GM23338 (cell line): ENCODE results near the gene L1CAM. TPM values are rescaled to one million over a fixed set of nuclear protein-coding genes. Genes with fewer than 3 reads are reported as not detected.
A peak's percentile ranks its signal among the peaks of the same experiment; 100 is the strongest.

Experiments used
- ATAC-seq: fragments of 200-7000 bp; cut with Tn5 transposase; 3 replicates; pipeline ENCODE4 v1.9.1; 2020
- DNase-seq: peaks from one replicate; pipeline ENCODE4 v3.0.0-alpha.2; 2015; ENCODE audit warnings: low spot score
- H2AFZ ChIP-seq: fragments of 200-600 bp; sonication (generic); 2 replicates; pipeline ENCODE4 v1.8.0; 2016; ENCODE audit warnings: antibody characterized with exemption, mild to moderate bottlenecking, moderate library complexity
- H3F3A ChIP-seq: fragments of 200-600 bp; sonication (generic); replicated peaks from 2 replicates; pipeline ENCODE4 v1.8.0; 2017; ENCODE audit warnings: antibody characterized with exemption, mixed run types, low read depth
- H3K27ac ChIP-seq: fragments of 200-600 bp; sonication (generic); 2 replicates; pipeline ENCODE4 v1.6.1; 2016; ENCODE audit warnings: low read depth
- H3K27me3 ChIP-seq: fragments of 200-600 bp; sonication (generic); 2 replicates; pipeline ENCODE4 v1.8.0; 2016; ENCODE audit warnings: mild to moderate bottlenecking, mixed run types, moderate library complexity; ENCODE audit not compliant: insufficient read depth
- H3K36me3 ChIP-seq: fragments of 200-600 bp; sonication (generic); 2 replicates; pipeline ENCODE4 v1.8.0; 2016; ENCODE audit warnings: mild to moderate bottlenecking; ENCODE audit not compliant: insufficient read depth
- H3K4me1 ChIP-seq: fragments of 200-600 bp; sonication (generic); 2 replicates; pipeline ENCODE4 v1.8.0; 2016; ENCODE audit warnings: mild to moderate bottlenecking, moderate library complexity; ENCODE audit not compliant: insufficient read depth
- H3K4me2 ChIP-seq: fragments of 200-600 bp; sonication (generic); 2 replicates; pipeline ENCODE4 v1.7.1; 2017; ENCODE audit warnings: mixed run types
- H3K4me3 ChIP-seq: fragments of 200-600 bp; sonication (generic); 2 replicates; pipeline ENCODE4 v1.6.1; 2016; ENCODE audit warnings: mixed run types
- H3K79me2 ChIP-seq: fragments of 200-600 bp; sonication (generic); replicated peaks from 2 replicates; pipeline ENCODE4 v1.8.0; 2017; ENCODE audit warnings: mild to moderate bottlenecking; ENCODE audit not compliant: insufficient read depth
- H3K9me2 ChIP-seq: fragments of 200-600 bp; sonication (generic); 2 replicates; pipeline ENCODE4 v1.8.0; 2017; ENCODE audit not compliant: insufficient read depth
- H4K20me1 ChIP-seq: fragments of 200-600 bp; sonication (generic); replicated peaks from 2 replicates; pipeline ENCODE4 v1.8.0; 2017; ENCODE audit warnings: mild to moderate bottlenecking; ENCODE audit not compliant: insufficient read depth
- H3K27ac Mint-ChIP-seq: 2 replicates; pipeline ENCODE4 v1.8.0; 2020; ENCODE audit warnings: inconsistent platforms, mild to moderate bottlenecking, moderate library complexity, mixed read lengths
- H3K27me3 Mint-ChIP-seq: 3 replicates; pipeline ENCODE4 v1.8.0; 2022; ENCODE audit warnings: low read depth, mild to moderate bottlenecking, moderate library complexity, mixed read lengths, inconsistent platforms; ENCODE audit not compliant: insufficient read depth, poor library complexity
- H3K36me3 Mint-ChIP-seq: 3 replicates; pipeline ENCODE4 v1.8.0; 2021; ENCODE audit warnings: low read depth, mild to moderate bottlenecking, inconsistent platforms, moderate library complexity, mixed read lengths
- H3K4me1 Mint-ChIP-seq: 3 replicates; pipeline ENCODE4 v1.8.0; 2020; ENCODE audit warnings: mild to moderate bottlenecking, inconsistent platforms, mixed read lengths
- H3K4me3 Mint-ChIP-seq: 3 replicates; pipeline ENCODE4 v1.8.0; 2021; ENCODE audit warnings: moderate library complexity, mild to moderate bottlenecking, inconsistent platforms, mixed read lengths
- H3K9me3 Mint-ChIP-seq: 3 replicates; pipeline ENCODE4 v1.8.0; 2020; ENCODE audit warnings: moderate library complexity, mild to moderate bottlenecking, inconsistent platforms, mixed read lengths
- CREB1 ChIP-seq: fragments of 250-450 bp; sonication (Bioruptor Pico); IDR thresholded peaks from 2 replicates; pipeline ENCODE4 v1.5.0; 2020; ENCODE audit warnings: low read depth, mild to moderate bottlenecking, moderate library complexity
- EZH2 ChIP-seq: fragments of 200-600 bp; sonication (generic); IDR thresholded peaks from one replicate; pipeline ENCODE4 v1.8.0; 2017; ENCODE audit warnings: antibody characterized with exemption, mild to moderate bottlenecking, low read depth; ENCODE audit not compliant: unreplicated experiment
- EZH2phosphoT487 ChIP-seq: fragments of 200-600 bp; sonication (generic); IDR thresholded peaks from one replicate; pipeline ENCODE4 v1.8.1; 2018; ENCODE audit warnings: antibody characterized with exemption; ENCODE audit not compliant: unreplicated experiment
- JUNB ChIP-seq: IDR thresholded peaks from one replicate; pipeline ENCODE4 v1.6.1; 2016; ENCODE audit warnings: antibody characterized with exemption; ENCODE audit not compliant: unreplicated experiment
- NANOG ChIP-seq: IDR thresholded peaks from 2 replicates; pipeline ENCODE4 v1.6.1; 2016; ENCODE audit warnings: antibody characterized with exemption, borderline replicate concordance
- POLR2AphosphoS5 ChIP-seq: IDR thresholded peaks from 2 replicates; pipeline ENCODE4 v1.6.1; 2016; ENCODE audit warnings: antibody characterized with exemption, low read depth
- REST ChIP-seq: IDR thresholded peaks from one replicate; pipeline ENCODE4 v1.6.1; 2018; ENCODE audit warnings: antibody characterized with exemption; ENCODE audit not compliant: unreplicated experiment
- STAT1 ChIP-seq: IDR thresholded peaks from one replicate; pipeline ENCODE4 v1.6.1; 2016; ENCODE audit warnings: antibody characterized with exemption; ENCODE audit not compliant: unreplicated experiment
- ZNF114 ChIP-seq: fragments of 250-450 bp; sonication (Bioruptor Pico); IDR thresholded peaks from 2 replicates; pipeline ENCODE4 v1.5.0; 2020; ENCODE audit warnings: mild to moderate bottlenecking, moderate library complexity
- ZNF331 ChIP-seq: fragments of 250-450 bp; sonication (Bioruptor Pico); IDR thresholded peaks from 2 replicates; pipeline ENCODE4 v1.5.0; 2020; ENCODE audit warnings: low read depth, mild to moderate bottlenecking, moderate library complexity
- ZNF462 ChIP-seq: fragments of 250-450 bp; sonication (Bioruptor Pico); IDR thresholded peaks from 2 replicates; pipeline ENCODE4 v1.5.0; 2020; ENCODE audit warnings: mild to moderate bottlenecking, moderate library complexity
- polyA plus RNA-seq: library from polyadenylated mRNA; unstranded; fragments of >200 nt; fragmentation: Nextera tagmentation; extraction: Ambion mirVana; gene quantifications from 2 replicates; pipeline ENCODE4 v1.2.1, GENCODE V29; 2016
- total RNA-seq: library from RNA; depleted of rRNA; stranded (reverse); fragments of >200 nt; shearing (Covaris generic); gene quantifications from 2 replicates; pipeline ENCODE4 v1.2.3, GENCODE V29; 2014
- TF ChIP-seq, protein P1 (sequence below): IDR thresholded peaks from 2 replicates; pipeline ENCODE4 v1.6.1; 2016; ENCODE audit warnings: antibody characterized with exemption
- TF ChIP-seq, protein P2 (sequence below), 2 experiments: fragments of 200-600 bp in 1 of 2; sonication (generic) in 1 of 2; conservative IDR thresholded peaks; 2 replicates each; pipeline versions ENCODE4 v1.5.1 to v1.6.1; 2016 to 2017; ENCODE audit warnings: antibody characterized with exemption in 2 of 2, low read depth in 2 of 2, mild to moderate bottlenecking in 2 of 2, moderate library complexity in 1 of 2

L1CAM gene
- total and polyA plus RNA-seq, 2 experiments from 2014 or later: 7.4 to 29.2 TPM

GRCh38 chrX:153845195-153845594 lies 40.8 kb downstream of the L1CAM start:
- Histone ChIP-seq H3K4me3 (peak overlapping the region; percentile 38), H3K27me3 (no peaks in the 10 kb centered on the region), H3K27ac (peak overlapping the region; percentile 97), H3K4me1 (peaks cover 36% of the 10 kb centered on the region), H2AFZ (no peak overlapping the region), H3K4me2 (peak overlapping the region; percentile 50), H3K9me2 (no peaks in the 10 kb centered on the region), H4K20me1 (no peaks in the 10 kb centered on the region), H3F3A (no peaks in the 10 kb centered on the region; the same call in 1 of the 2 replicates), H3K36me3 (no peaks in the 10 kb centered on the region), H3K79me2 (no peaks in the 10 kb centered on the region)
- ATAC-seq (peak; percentile 34), DNase-seq (peak; percentile 61)
- Mint-ChIP-seq H3K4me1 (peaks cover 49% of the 10 kb centered on the region), H3K4me3 (peak overlapping the region; percentile 56), H3K27me3 (peaks cover 5% of the 10 kb centered on the region), H3K9me3 (no peaks in the 10 kb centered on the region; the same call in 2 of the 3 replicates), H3K36me3 (peaks cover 3% of the 10 kb centered on the region; the same call in 1 of the 3 replicates), H3K27ac (peak overlapping the region; percentile 94)
- TF ChIP-seq ZNF114 (CRISPR knock-in tag) (no peak), ZNF462 (peak; percentile 79), REST (no peak), POLR2AphosphoS5 (no peak), ZNF331 (CRISPR knock-in tag) (no peak), NANOG (peak; percentile 72; the same call in 1 of the 2 replicates), JUNB (no peak), EZH2 (no peak), STAT1 (no peak), EZH2phosphoT487 (no peak), CREB1 (CRISPR knock-in tag) (no peak)
- TF ChIP-seq, protein P1, sequence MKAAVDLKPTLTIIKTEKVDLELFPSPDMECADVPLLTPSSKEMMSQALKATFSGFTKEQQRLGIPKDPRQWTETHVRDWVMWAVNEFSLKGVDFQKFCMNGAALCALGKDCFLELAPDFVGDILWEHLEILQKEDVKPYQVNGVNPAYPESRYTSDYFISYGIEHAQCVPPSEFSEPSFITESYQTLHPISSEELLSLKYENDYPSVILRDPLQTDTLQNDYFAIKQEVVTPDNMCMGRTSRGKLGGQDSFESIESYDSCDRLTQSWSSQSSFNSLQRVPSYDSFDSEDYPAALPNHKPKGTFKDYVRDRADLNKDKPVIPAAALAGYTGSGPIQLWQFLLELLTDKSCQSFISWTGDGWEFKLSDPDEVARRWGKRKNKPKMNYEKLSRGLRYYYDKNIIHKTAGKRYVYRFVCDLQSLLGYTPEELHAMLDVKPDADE: 0 out of 2 replicates have a peak, but pooled peaks have one; percentile 18
- TF ChIP-seq, protein P2, sequence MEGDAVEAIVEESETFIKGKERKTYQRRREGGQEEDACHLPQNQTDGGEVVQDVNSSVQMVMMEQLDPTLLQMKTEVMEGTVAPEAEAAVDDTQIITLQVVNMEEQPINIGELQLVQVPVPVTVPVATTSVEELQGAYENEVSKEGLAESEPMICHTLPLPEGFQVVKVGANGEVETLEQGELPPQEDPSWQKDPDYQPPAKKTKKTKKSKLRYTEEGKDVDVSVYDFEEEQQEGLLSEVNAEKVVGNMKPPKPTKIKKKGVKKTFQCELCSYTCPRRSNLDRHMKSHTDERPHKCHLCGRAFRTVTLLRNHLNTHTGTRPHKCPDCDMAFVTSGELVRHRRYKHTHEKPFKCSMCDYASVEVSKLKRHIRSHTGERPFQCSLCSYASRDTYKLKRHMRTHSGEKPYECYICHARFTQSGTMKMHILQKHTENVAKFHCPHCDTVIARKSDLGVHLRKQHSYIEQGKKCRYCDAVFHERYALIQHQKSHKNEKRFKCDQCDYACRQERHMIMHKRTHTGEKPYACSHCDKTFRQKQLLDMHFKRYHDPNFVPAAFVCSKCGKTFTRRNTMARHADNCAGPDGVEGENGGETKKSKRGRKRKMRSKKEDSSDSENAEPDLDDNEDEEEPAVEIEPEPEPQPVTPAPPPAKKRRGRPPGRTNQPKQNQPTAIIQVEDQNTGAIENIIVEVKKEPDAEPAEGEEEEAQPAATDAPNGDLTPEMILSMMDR (conservative IDR thresholded peaks at IDR 0.05; ENCODE audit: low read depth in 2 of 2): no peak
